GM18526 (cell line): Measurements from ENCODE around the gene NAALADL1.
A peak's percentile ranks its signal among the peaks of the same experiment; 100 is the strongest.

ENCODE experiments used
- POLR2A ChIP-seq: IDR thresholded peaks from 3 replicates; pipeline ENCODE4 v1.6.1; 2011; ENCODE audit not compliant: insufficient read length; ENCODE audit errors: extremely low read depth

The NAALADL1 gene

DNA sequence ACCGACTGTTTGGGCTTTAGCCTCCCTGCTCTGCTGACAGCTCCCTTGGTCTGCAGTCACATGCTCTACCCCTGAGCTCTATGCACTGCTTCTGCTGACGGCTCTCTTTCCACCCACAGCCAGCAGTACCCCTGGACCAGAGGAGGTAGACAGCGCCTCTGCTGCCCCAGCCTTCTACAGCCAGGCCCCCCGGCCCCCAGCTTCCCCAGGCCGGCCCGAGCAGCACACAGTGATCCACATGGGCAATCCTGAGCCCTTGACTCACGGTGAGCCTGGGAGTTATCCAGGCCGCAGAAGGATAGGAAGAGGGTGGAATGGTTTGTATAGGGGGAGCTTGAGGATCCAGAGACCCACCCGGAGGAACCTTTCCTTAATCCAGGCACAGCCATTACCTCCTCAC lies 28.5 kb upstream of the NAALADL1 start:
- no peak for TF ChIP-seq POLR2A

DNA sequence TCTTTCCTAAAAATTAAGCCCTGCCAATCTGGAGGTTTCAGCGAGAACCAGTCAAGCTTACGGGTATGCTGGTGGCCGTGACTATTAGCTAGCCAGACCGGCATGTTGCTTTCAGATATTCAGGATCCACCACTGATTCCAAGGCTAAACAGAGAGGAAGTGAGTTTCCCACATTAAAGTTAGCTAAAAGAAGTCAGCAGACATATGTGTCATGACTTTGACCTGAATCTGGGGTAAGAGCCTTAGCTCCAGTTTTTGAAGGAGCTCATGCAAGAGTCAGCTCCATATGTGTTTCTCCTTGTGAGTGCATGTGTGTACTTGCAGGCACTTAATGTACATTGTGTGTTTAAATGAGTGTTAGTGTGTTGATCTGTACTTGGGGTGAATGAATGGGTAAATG lies 27.1 kb upstream of the NAALADL1 start:
- no peak for TF ChIP-seq POLR2A

DNA sequence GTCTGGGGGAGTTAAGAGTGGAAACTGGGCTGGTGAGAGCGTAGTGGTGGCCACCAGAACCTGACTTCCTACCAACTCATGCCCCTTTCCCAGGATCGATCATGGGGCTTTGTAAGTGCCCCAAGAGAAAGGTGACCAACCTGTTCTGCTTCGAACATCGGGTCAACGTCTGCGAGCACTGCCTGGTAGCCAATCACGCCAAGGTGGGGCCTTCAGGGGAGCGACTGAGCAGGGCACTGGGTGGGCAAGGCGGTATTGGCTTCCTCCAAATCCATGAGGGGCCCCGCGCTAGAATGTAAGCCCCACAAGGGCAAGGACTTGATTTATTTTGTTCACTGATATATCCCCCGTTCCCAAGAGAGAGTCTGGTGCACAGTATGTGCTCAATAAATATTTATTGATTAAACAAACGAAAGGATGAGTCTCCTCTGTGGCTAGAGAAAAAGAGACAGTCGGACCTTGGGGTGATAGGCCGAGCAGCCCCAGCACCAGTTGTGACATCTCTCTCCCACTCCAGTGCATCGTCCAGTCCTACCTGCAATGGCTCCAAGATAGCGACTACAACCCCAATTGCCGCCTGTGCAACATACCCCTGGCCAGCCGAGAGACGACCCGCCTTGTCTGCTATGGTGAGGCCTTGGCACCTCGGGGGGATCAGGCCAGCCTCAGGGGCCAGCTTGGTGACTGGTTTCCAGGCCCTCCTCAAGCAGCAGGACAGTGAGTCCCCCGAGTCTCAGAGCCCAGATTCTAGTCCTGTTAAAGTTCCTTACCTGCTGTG lies 26.4 kb upstream of the NAALADL1 start:
- no peak for TF ChIP-seq POLR2A

DNA sequence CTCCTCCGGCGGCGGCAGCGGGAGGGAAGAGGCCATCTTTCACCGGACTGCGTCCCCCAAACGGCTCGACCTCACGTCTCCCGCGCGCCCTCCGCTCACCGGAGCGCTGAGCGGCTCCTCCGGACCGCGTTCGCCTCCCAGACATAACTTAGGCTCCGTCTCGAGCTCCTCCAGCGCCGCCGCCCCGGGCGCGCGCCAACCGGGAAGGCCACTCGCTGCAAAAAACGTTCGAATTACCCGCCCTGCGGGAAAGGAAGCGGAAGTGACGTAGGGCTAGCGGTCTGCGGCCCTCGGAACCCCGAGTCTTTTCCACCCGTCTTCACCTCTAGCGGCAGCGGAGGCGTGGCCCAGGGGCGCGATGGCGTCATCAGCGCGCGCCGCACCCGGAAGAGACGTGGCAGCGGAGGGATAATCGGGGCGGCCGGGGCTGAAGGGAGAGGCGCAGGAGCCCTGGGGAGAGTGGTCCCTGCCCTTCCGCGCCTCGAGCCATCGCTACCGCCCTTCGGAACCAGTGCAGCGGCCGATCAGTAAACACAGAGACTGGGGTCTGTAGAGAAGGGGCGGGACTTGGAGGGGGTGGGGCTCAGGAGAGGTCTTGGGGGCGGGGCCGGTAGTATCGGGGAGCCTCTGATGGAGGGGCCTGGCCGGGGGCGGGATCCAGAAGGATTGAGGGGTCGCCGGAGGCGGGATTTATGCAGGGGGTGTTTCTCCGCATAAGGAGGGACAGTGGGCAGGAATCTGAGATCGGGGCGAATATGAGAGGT lies 25.7 kb upstream of the NAALADL1 start, which contains the start of the genes CDCA5 and ZFPL1:
Gene CDCA5 (minus strand): TSS at position 207 of the 764 bp plus-strand sequence. CDS start 62 bp downstream, at position 145.
Gene ZFPL1 (plus strand): TSS at position 389 of the 764 bp plus-strand sequence. CDS start 477 bp downstream, outside the sequence.
- TF ChIP-seq POLR2A: peak; percentile 80

DNA sequence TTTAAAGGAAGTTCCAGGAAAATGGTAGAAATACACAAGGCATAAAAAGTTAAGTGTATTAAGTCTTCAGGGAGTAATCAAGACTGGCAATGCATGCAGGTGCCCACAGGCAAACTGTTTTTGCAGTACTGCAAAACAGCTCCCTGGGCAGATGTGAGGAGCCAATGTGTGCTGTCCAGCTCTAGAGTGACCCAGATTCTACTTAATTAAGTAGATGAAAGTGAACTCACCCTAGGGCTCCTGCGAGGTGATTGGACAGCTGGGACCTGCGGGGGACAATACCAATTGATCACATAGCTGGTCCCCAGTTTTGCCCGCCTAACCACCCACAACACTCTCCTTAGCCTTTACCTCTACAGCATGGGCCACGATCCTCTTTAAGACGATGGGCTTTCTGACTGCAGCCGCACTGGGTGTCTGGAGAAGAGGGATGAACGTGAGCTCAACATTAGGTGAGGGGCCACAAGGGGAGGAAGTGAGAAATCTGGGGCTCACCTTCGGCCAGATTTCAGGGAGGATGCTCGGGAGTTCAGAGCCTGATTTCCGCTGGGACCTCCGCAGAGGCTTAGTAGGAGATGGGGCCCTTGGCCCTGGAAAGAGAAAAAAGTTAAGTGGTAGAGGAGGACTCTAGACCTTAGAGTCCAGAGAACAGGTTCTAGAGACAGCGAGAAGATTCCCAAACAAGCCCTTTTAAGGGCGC lies 24.9 kb upstream of the NAALADL1 start:
- no peak for TF ChIP-seq POLR2A

DNA sequence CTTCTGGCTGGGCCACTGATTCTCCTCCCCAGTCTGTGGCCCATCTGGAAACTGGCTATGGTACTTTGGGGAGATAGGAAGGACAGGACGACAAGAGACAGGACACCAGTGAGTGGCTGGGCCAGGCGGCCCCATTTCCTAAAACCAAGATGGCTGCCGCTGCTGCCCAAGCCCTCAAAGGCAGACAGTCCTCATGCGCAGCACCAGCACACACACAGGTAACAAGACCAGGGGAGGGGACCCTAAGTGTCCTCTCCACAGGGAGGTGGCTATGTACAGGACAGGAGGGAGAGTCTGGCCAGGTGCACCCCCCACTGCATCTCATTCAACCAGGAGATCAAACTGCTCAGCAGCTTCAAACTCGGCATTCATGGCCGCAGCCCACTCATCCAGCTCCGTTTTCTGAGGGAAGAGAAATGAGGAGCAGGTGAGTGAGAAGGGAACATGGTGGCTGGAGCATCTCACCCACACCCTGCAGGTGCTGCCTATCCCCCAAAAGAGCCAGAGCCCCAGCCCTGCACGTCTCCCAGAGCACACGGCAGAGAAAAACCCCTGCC lies 20.5 kb upstream of the NAALADL1 start:
- TF ChIP-seq POLR2A: no peak

DNA sequence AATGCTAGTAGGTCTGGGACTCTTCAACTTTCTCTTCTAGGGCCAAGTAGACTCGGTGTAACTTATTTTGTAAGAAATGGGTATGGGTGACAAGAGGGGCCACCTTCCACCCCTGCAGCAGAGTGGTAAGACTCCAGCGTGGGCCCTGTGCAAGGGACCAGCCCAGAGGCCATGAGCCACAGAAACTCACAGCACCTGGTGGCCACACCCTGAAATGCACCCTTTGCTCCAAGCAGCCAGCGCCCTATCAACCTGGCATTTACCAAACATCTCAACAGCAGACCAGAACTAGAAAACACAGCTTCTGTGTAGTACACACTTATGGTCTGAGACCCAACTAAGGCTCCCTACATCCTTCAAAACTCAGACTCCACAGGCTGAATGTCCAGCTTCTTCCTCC lies 19.8 kb upstream of the NAALADL1 start:
- TF ChIP-seq POLR2A: no peak

DNA sequence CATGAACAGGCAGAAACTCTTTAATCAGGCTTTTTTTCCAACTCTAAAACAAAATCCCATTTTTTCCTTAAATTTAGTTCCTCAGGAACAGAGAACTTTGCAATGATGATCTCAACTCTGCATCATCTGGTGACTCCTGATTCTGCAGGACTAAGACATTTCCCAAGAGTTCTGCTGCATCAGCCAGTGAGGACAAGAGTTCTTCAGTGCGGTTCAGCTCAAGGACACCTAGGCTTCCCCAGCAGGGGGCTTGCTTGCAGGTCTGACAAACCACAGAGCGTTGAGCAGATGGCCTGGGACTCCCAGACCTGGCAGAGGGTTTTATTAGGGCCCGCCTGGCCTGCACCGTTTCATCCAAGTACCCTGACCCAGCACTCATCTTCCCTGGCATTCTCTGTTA lies 19.1 kb upstream of the NAALADL1 start:
- no peak for TF ChIP-seq POLR2A

DNA sequence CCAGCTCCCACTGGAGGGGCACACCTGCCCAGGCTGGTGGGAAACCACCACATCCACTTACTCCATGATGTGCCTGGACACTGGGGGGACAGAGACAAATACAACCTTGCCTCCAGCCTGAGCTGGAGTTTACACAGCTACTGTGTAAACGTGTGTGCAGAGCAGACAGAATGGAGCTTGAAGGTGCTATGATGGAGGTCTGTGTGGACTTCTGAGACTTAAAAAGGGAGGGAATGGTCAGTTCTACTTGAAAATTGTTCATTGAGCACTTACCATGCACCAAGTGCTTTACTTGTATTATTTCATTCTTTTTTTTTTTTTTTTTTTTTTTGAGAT lies 14.2 kb upstream of the NAALADL1 start:
- TF ChIP-seq POLR2A: no peak

DNA sequence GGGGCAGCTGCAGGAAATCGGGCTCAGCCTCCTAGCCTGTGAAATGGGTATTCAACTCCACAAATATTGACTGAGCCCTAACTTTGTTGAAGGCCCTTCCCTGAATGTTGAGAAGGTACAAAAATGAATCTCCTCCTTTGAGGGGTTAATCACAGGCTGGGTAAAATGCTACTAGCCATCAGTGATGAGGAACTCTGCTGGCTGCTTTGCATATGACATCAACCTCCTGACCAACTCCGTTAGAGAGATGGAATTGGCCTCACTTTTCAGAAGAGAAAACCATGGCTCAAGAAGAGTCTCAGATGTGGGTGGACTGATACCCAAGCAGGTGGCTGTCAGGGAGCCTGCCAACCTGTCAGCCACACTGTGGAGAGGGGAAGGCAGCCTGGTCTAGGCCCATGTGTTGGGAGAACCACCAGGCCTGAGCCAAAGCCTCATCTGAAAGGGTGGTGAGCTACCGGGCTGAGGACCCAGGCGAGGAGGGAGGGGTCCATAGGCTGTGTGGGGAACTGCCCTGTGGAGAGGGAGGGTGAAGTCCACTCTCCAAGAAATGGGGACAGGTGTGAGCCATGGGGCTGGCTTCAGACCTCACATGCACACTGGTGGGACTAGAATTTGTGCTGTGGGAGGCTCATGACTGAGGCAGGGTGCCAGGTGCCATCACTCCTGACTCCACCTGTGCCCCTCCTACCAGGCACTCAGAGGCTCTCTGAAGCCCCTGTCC lies 13.7 kb upstream of the NAALADL1 start:
- no peak for TF ChIP-seq POLR2A

DNA sequence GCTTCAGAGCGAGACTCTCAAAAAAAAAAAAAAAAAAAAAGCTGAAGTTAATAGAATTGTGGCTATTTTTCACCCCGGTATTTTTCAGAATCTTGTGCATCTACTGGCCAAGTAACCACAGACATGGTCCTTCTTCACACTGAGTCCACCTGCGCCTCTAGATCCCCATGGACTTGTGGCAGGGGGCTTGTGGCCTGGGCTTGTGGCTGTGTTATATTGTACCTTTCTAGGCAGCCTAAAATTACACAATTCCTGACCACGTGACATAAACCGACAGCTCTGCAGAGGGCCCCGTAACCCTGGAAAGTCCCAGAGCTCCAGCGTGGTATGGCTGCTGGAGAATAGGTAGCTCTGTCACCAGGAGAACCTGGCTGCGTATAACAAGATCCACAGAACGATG lies 10.9 kb upstream of the NAALADL1 start:
- TF ChIP-seq POLR2A: no peak

DNA sequence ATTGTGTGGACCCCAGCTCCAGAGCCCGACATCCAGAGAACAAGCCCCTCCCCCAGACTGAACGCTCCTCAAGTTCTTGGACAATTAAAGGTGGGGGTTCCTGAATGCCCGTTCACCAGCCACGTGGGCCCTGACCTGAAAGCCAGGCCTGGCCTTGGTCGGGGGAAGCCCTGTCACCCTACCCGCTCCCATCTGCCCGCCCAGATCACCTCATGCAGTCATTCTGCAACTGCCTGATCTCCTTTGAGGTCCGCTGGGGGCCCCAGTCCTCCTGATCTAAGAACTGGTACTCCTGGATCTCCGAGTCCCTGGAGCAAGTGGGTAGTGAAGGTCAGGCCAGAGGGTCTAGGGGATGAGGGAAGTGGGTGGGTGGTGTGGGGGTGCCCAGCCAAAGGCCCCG lies 9.1 kb upstream of the NAALADL1 start:
- no peak for TF ChIP-seq POLR2A

DNA sequence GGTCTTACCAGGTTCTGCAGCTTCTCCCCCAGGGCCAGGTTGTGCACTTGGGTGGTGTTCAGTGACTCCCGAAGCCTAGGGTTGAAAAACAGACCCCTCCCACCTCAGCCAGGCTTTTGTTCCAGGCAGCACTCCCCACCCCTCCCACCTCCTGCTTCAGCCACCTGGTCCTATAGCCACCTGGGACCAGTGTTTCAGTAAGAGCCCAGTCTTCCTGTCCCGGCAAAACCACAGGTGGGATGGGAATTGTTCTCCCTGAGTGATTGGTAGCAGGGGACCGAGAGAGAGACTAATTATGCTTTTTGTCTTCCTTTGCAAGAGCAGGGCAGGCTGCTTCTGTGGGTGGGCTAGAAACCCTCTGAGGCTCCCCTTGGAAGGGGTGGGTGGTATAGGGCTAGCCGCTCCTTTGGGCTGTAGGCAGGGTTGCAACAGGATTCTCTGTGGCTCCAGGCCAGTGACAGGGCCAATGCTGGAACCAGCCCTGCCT lies 8.5 kb upstream of the NAALADL1 start:
- TF ChIP-seq POLR2A: no peak

DNA sequence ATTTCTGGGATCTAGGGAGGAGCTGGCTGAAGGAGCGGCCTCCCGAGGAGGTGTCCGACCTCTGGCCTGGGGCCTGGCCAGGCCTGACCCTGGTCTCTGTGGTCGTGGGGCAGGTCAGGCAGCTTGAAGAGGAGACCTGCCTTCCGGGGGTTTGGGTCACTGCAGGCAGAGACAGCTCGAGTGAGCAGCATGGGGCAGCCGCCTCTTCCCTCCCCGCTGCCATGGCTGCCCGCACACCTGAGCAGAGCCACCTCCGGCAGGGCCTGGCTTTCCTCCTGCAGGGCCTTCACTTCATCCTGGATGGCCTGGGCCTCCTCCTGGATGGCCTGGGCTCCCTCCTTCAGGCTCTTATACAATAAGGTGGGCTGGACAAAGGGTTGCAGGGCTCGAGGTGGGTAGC lies 8.0 kb upstream of the NAALADL1 start:
- no peak for TF ChIP-seq POLR2A

DNA sequence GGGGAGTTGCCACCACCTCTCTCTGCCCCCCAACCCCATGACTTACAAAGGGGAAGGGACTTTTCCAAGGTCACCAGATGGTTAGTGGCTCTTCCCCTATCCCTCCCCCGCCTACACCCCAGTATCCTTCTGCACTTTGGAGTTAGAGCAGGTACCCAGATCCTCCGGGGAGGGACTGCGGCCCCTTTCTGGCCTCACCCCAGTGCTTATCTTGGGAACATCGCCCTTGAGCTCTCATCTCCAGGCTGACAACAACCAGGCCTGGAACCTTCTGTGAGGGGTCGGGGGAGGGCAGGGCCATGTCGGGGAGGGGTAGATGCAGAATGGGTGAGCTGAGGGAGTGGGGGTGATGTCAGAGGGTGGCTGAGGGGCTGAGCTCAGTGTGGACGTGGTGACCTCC lies 7.5 kb upstream of the NAALADL1 start:
- TF ChIP-seq POLR2A: no peak
